ENCODE data around the gene WFS1. TPM values are rescaled to one million over a fixed set of nuclear protein-coding genes. Genes with fewer than 3 reads are reported as not detected.

WFS1 gene
- total and polyA plus RNA-seq, 2 of the 4 experiments (the other 2 are of a cell fraction): 9.7 to 42.4 TPM

DNA sequence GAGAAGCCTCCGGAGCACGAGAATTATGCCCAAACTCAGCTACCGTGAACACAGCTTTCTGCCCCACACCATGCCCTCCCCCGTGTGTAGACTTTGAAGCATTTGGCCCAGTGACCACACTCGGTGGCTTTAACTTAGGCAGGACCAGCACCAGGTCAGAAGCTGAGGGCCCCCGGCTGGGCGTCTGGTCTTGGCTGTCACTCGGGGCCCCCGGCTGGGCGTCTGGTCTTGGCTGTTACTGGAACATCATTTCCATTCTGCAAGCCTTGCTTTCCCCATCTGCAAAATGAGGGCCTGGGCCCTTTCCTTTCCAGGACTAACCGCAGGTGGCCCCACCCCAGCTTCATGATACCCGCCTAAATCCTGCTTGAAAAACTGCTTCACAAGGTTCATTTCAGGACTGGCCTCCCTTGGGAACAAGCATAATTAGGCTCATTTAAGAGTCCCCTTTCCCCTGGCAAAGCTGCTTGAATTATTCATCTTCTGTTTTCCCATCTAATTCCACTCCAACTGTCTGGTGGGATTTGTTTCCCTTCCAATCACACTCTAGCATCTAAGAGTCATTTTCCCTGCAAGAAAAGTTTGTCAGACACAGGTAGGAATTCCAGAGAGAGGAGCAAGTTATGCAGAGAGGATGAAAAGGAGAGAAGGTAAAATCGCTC is 82.5 kb downstream of the WFS1 start:
- Histone ChIP-seq H3K27me3 (ENCODE audit: control insufficient read depth, insufficient read depth, low read length) (peaks cover 13% of the 10 kb centered on the region), H3K27ac (ENCODE audit: insufficient read depth, low read length) (no peak overlapping the region), H3K4me3 (ENCODE audit: insufficient read depth, low read depth, low read length) (no peak overlapping the region), H3K9ac (ENCODE audit: low read depth, low read length) (no peak overlapping the region), H2AK9ac (replicated peaks; ENCODE audit: low read depth, low read length, poor library complexity) (no peak overlapping the region), H2AK5ac (ENCODE audit: low read depth, low read length) (no peak overlapping the region), H2BK120ac (ENCODE audit: low read depth, low read length) (no peak overlapping the region), H4K8ac (ENCODE audit: low read depth in 2 of 2, low read length in 2 of 2) (no peak overlapping the region), H3K23ac (ENCODE audit: low read depth, low read length) (no peak overlapping the region), H4K20me1 (ENCODE audit: insufficient read depth, low read length) (no peaks in the 10 kb centered on the region), H3K56ac (ENCODE audit: extremely low read depth, insufficient read depth, low read length) (no peak overlapping the region), H4K5ac (ENCODE audit: low read depth, low read length) (no peak overlapping the region), H3K4ac (ENCODE audit: low read depth, low read length) (no peak overlapping the region), H2BK5ac (ENCODE audit: low read depth, low read length, poor library complexity, severe bottlenecking) (no peak overlapping the region), H3K79me1 (ENCODE audit: low read depth in 1 of 2, low read length in 2 of 2) (no peaks in the 10 kb centered on the region), H3K4me1 (ENCODE audit: control insufficient read depth, insufficient read depth, low read length) (no peaks in the 10 kb centered on the region), H3K14ac (replicated peaks; ENCODE audit: low read depth, low read length) (no peak overlapping the region), H4K91ac (ENCODE audit: insufficient read depth, low read depth, low read length) (no peak overlapping the region), H2BK20ac (ENCODE audit: low read depth, low read length) (no peak overlapping the region), H3K9me1 (ENCODE audit: insufficient read depth, low read length) (no peaks in the 10 kb centered on the region), H3K4me2 (ENCODE audit: low read depth, low read length) (no peak overlapping the region), H3K18ac (ENCODE audit: low read depth, low read length) (no peak overlapping the region), H3K9me3 (ENCODE audit: control insufficient read depth, insufficient read depth, low read length) (no peaks in the 10 kb centered on the region), H2BK15ac (ENCODE audit: low read depth, low read length) (no peak overlapping the region), H3K36me3 (ENCODE audit: control insufficient read depth, insufficient read depth, low read length) (no peaks in the 10 kb centered on the region), H2AFZ (replicated peaks; ENCODE audit: low read length, poor library complexity) (no peak overlapping the region)
- ATAC-seq (ENCODE audit: low read depth): no peak
- WGBS, 2 experiments (ENCODE audit: extremely low coverage in 2 of 2, insufficient read length in 1 of 2): 64% methylated on average over 5 of the region's 13 CpGs; no CpG with 5 or more reads in 1 of the 2 experiments
- dilution Hi-C loops (cut with HindIII; ENCODE audit: low sequenced_read_pairs, unreplicated experiment): no loop called here
- no TSS peak for BruUV-seq (replicated peaks)
- POLR2A ChIA-PET (ENCODE audit: unreplicated experiment): no interaction called here
- CTCF ChIA-PET: no interaction called here
- no peak for DNase-seq
- in situ Hi-C loops (cut with MboI; ENCODE audit: low sequenced_read_pairs): no loop called here
- TF ChIP-seq MXI1 (IDR thresholded peaks at IDR 0.05; ENCODE audit: borderline replicate concordance, low read depth, low read length) (no peak), BHLHE40 (IDR thresholded peaks at IDR 0.05; ENCODE audit: low read depth, low read length) (no peak), POLR2A (IDR thresholded peaks at IDR 0.05; ENCODE audit: low read depth, low read length) (no peak), CEBPB (IDR thresholded peaks at IDR 0.05; ENCODE audit: low read depth, low read length) (no peak), RAD21 (IDR thresholded peaks at IDR 0.05; ENCODE audit: low read length) (no peak), FOS (IDR thresholded peaks at IDR 0.05; ENCODE audit: low read depth, low read length) (no peak), RCOR1 (IDR thresholded peaks at IDR 0.05; ENCODE audit: insufficient replicate concordance, low read length) (no peak), NFE2L2 (IDR thresholded peaks at IDR 0.05; ENCODE audit: low read depth, low read length) (no peak), MAFK (IDR thresholded peaks at IDR 0.05; ENCODE audit: low read depth, low read length) (no peak), RFX5 (IDR thresholded peaks at IDR 0.05; ENCODE audit: low read depth, low read length) (no peak), MAZ (IDR thresholded peaks at IDR 0.05; ENCODE audit: borderline replicate concordance, low read depth, low read length) (no peak), CHD1 (IDR thresholded peaks at IDR 0.05; ENCODE audit: low read depth, low read length) (no peak), CTCF (conservative IDR thresholded peaks at IDR 0.05; ENCODE audit: low read depth, low read length) (no peak), SMC3 (IDR thresholded peaks at IDR 0.05; ENCODE audit: low read depth, low read length) (no peak)
- TF ChIP-seq, protein P1, sequence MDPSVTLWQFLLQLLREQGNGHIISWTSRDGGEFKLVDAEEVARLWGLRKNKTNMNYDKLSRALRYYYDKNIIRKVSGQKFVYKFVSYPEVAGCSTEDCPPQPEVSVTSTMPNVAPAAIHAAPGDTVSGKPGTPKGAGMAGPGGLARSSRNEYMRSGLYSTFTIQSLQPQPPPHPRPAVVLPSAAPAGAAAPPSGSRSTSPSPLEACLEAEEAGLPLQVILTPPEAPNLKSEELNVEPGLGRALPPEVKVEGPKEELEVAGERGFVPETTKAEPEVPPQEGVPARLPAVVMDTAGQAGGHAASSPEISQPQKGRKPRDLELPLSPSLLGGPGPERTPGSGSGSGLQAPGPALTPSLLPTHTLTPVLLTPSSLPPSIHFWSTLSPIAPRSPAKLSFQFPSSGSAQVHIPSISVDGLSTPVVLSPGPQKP (IDR thresholded peaks at IDR 0.05; ENCODE audit: borderline replicate concordance, low read depth, low read length): no peak
- TF ChIP-seq, protein P2, sequence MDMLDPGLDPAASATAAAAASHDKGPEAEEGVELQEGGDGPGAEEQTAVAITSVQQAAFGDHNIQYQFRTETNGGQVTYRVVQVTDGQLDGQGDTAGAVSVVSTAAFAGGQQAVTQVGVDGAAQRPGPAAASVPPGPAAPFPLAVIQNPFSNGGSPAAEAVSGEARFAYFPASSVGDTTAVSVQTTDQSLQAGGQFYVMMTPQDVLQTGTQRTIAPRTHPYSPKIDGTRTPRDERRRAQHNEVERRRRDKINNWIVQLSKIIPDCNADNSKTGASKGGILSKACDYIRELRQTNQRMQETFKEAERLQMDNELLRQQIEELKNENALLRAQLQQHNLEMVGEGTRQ (IDR thresholded peaks at IDR 0.05; ENCODE audit: low read depth, low read length): no peak
- intact Hi-C loops (cut with micrococcal nuclease): no loop called here

Measured in IMR-90 (cell line).